HuH-7.5 (cell line): ENCODE measurements around the gene TPRX1.
"Not testable (repeated sequence)": the region's sequence is repeated elsewhere in the genome, so short reads cannot be mapped to it uniquely, and the experiment has no call there.

Experiments used
- DNase-seq: peaks from one replicate; pipeline ENCODE4 v3.0.0; 2011; ENCODE audit warnings: low spot score

TPRX1 gene

GRCh38 chr19:47766670-47767069, 37.7 kb downstream of the TPRX1 start:
- no peak for DNase-seq

DNA sequence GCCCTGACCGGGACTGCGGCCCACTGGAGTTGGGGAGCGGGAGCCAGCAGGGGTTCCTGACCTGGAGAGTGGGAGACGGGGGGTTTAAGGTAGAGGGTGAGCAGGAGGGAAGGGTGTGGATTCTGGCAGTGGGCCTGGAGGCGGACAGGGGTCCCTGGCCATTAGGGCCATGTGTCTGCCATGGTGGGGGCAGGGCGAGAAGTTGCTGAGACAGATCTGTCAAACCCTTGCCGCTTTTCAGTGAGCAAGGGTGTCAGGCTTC, 38.1 kb downstream of the TPRX1 start:
- no peak for DNase-seq

DNA sequence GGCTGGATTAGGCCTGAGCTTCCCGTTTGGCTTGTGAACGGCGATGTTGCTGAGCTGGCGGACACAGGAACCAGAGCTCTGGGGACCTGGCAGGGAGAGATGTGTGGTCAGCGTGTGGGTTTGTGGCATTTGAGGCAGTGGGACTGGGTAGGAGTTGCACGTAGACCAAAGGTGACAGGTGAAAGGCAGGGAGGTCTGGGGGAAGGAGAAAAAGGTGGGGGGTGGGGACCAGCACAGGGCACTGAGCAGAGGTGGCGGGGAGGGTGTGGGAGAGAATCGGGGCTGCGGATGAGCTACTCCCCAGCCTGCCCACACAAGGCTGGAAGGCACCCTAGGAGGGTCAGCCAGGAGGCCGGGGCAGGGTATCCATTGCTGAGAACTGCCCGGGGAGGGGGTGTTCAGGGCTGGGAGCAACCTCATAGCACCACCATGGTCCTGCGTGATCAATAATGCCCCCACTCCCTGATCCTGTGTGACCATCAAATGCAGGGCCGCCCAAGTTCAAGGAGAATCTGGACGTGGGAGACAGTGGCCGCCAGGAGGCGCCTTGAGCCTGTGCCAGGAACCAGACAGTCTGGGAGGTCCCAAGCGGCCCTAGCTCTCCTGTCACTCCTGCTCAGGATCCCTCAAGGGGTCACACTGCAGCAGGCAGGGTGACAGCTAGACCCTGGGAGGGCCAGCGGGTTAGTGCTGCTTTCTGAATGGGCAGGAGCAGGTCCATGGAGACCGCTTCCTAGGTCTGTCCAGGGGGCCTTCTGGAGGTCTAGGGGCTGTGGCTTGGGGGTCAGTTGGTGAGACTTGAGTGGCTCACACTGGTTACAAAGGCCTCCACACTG, 38.6 kb downstream of the TPRX1 start:
- DNase-seq: peak; percentile 61

DNA sequence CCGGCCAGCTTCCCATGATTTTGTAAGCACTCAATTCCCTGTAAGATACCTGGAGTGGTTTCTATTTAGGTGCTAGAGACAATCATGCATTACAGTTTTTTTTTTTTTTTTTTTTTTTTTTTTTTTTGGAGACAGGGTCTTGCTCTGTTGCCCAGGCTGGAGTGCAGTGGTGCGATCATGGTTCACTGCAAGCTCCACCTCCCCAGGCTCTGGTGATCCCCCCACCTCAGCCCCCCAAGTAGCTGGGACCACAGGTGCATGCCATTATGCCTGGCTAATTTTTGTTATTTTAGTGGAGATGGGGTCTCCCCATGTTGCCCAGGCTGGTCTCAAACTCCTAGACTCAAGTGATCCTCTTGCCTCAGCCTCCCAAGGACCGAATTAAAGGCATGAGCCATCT, 39.6 kb downstream of the TPRX1 start:
- DNase-seq: not testable (repeated sequence)

- DNase-seq: no peak
These were observed 41.6 kb downstream of the TPRX1 start for GRCh38 chr19:47762615-47763308.

DNA sequence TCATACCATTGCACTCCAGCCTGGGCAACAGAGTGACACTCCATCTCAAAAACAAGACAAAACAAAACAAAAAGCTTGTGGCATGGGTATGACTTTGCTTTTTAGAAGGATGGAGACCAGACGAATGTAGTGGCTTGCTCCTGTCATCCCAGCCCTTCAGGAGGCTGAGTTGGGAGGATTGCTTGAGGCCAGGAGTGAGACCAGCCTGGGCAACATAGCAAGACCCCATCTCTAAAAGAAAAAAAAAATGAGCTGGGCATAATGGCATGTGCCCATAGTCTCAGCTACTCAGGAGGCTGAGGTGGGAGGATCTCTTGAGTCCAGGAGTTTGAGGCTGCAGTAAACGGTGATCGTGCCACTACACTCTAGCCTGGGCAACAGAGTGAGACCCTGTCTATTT, 42.2 kb downstream of the TPRX1 start:
- DNase-seq: no peak

- DNase-seq: no peak
These were observed 42.8 kb downstream of the TPRX1 start for GRCh38 chr19:47761566-47761965.

DNA sequence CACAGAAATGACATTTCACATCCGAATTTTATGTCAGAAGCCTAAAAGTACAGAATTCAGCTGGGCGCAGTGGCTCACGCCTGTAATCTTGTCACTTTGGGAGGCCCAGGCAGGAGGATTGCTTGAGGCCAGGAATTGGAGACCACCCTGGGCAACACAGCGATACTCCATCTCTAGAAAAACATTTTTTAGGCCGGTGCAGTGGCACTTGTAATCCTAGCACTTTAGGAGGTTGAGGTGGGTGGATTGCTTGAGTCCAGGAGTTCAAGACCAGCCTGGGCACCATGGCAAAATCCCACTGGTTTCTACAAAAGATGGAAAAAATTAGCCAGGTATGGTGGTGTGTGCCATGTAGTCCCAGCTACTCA, 43.7 kb downstream of the TPRX1 start:
- no peak for DNase-seq

GRCh38 chr19:47758443-47758804, 45.9 kb downstream of the TPRX1 start:
- no peak for DNase-seq

DNA sequence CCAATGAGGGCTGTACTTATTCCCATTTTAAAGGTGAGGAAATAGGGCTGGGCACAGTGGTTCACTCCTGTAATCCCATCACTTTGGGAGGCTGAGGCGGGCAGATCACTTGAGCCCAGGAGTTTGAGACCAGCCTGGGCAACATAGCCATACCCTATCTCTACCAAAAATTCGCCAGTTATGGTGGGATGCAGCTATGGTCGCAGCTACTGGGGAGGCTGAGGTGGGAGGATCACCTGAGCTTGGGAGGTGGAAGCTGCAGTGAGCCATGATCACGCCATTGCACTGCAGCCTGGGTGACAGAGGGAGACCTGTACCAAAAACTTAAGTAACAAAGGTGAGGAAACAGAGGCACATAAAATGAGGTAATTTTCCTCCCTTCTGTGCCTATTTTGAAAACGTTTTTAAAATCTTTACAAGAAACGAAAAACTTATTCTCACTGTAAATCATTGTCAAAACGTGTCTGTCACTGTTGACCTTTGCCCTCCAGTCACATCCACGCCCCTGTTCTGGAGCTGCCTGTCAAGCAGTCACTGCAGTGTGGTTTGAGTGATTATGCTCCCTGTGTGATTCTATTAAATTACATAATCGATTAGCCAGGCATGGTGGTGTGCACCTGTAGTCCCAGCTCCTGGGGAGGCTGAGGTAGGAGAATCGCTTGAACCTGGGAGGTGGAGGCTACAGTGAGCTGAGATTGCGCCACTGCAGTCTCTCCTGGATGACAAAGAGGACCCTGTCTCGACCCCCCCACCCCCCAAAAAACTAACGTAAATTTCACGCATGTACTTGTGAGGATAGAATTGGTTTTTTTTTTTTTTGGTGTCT, 46.5 kb downstream of the TPRX1 start:
- DNase-seq: peak; percentile 64

DNA sequence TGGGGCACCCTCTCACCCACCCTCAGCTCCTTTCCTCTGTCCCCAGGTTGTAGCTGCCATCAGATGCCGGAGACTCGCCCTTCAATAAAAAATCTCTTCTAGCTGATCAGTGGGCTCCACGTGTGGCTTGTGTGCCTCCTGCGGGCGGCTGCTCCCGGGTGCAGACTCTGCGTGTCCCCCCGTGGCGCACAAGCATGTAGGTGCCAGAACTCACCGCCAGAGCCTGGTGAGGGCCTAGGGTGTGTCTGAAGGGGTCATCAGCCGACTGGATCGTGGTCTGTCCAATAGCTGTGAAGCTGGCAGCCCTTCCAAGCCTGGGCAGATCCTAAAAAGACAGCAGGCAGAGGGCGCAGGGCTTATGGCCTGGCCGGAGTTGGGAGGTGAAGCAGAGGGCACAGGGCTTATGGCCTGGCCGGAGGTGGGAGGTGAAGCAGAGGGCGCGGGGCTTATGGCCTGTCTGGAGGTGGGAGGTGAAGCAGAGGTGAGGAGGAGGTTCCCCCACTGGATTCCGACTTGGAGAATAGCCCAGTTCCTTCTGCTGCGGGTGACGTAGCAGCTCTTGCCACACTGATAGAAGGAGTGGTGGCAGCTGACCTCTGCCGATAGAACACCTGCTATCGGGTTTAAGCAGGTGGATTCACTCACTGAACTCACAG, 47.3 kb downstream of the TPRX1 start:
- no peak for DNase-seq

- no peak for DNase-seq
These were observed 47.8 kb downstream of the TPRX1 start for GRCh38 chr19:47756627-47756929.

DNA sequence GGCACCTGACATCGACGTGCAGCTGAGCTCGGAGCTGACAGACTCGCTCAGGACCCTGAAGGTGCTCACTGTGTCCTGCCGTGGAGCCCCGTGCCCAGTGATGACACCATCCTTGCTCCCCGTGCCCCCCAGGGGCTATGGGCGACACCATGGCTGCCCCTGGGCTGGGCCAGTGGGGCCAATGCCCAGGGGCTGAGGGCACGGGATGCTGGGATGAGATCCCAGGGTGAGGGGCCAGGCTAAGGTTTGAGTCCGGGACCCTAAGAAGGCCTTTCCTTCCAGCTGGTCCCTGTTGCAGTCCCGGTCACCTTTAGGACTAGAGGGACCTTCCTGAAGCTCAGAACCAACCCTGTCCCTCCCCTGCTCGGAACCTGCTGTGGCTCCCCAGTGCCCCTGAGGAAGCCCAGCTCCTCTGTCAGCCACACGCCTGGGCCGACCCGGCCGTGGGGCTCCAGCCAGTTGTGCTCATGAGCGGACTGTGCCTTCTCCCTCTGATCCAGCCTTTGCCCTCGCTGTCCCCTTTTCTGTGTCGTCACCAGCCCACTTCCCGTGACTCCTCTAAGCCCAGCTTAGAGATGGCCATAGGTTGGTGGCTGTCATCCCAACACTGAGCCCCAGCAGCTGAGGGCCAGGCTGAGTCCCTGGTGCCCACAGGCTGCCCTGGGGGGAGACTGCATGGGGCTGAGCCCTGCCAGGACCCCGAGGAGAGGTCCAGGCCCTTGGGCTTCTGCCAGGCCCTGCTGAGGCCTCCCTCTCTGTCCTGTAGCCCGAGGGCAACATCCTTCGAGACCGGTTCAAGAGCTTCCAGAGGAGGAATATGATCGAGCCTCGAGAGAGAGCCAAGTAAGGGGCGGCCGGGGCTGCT, 48.4 kb downstream of the TPRX1 start:
- no peak for DNase-seq

GRCh38 chr19:47755065-47755761, 49.1 kb downstream of the TPRX1 start:
- no peak for DNase-seq

DNA sequence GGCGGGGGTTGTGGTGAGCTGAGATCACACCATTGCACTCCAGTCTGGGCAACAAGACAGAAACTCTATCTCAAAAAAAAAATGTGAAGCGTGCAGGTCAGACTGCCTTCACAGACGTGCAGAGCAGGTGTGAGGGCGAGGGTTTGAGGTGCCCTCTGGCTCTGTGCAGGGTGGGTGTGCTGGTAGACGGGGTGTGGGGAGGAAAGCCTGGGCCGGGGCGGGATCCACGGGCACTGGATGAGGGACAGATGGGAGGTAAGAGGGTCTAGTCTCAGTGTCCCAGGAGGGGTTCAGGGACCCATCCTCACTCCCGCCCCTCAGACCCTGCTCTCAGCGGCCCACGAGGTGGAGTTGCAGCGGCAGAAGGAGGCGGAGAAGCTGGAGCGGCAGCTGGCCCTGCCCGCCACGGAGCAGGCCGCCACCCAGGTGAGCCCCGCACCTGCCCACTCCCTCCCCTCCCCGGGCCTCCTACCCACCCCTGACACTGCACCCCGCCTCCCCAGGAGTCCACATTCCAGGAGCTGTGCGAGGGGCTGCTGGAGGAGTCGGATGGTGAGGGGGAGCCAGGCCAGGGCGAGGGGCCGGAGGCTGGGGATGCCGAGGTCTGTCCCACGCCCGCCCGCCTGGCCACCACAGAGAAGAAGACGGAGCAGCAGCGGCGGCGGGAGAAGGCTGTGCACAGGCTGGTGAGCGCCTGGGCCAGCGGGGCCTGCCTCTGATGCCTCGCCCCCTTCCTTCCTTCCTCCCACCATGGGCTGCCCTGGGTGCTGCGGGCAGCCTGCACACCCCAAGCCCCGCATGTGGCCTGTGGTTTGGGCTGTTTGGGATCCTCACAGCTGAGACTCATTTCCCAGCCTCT, 49.9 kb downstream of the TPRX1 start:
- no peak for DNase-seq

DNA sequence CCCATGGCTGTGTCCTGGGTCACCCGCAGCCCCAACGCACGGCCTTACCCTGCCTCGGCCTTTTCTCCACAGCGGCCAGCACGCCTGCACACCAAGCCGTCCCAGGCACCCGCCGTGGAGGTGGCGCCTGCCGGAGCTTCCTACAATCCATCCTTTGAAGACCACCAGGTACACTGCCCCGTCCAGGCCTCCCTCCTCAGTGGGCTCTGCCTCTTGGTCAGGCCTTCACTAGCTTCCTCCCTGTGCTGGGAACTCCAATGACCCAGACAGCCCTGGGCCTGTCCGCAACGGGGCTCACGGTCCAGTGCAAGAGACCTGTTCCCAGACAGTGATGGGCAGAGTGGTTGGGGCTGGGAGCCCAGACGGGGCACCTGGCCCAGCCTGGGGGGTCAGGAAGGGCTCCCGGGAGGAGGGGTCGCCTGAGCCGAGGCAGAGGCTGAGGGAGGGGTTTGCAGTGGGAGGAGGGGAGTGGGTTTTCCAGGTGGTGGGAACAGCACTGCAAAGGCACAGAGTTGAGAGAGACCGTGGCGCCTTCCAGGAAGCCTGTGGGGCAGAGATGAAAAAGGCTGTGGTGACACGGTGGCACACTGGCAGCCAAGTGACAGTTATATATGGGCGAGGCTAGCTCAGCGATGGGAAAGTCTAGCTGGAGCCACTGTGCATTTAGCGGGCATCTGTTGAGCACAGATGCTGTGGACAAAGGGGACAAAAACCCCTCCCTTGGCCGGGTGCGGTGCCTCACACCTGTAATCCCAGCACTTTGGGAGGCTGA, 51.7 kb downstream of the TPRX1 start:
- no peak for DNase-seq
